ENCODE results near the gene AASDH.

DNA sequence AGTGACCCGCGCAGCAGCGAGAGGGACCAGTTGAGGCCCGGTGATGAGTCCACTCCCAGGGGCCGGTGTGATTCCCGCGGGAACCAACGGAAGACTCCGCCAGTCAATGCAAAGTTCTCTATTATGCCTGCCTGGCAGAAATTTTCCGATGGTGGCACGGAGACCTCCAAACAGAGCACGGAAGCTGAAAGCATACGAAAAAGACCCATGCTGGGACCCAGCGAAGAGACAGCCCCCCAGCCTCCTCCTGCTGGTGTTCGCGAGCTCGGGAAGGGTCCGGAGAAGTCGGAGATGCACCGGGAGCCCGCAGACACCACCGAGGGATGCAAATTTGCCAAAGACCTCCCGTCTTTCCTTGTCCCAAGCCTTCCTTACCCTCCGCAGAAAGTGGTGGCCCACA lies 71.7 kb downstream of the AASDH start:
- TF ChIP-seq, protein P1, sequence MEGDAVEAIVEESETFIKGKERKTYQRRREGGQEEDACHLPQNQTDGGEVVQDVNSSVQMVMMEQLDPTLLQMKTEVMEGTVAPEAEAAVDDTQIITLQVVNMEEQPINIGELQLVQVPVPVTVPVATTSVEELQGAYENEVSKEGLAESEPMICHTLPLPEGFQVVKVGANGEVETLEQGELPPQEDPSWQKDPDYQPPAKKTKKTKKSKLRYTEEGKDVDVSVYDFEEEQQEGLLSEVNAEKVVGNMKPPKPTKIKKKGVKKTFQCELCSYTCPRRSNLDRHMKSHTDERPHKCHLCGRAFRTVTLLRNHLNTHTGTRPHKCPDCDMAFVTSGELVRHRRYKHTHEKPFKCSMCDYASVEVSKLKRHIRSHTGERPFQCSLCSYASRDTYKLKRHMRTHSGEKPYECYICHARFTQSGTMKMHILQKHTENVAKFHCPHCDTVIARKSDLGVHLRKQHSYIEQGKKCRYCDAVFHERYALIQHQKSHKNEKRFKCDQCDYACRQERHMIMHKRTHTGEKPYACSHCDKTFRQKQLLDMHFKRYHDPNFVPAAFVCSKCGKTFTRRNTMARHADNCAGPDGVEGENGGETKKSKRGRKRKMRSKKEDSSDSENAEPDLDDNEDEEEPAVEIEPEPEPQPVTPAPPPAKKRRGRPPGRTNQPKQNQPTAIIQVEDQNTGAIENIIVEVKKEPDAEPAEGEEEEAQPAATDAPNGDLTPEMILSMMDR (conservative IDR thresholded peaks at IDR 0.05; ENCODE audit: low read depth, low read length): no peak
- no peak for TF ChIP-seq EZH2 (IDR thresholded peaks at IDR 0.05; ENCODE audit: borderline replicate concordance, low read depth, low read length, poor library complexity, severe bottlenecking)
